Measurements from ENCODE around the gene NRN1L. TPM values are rescaled to one million over a fixed set of nuclear protein-coding genes. Genes with fewer than 3 reads are reported as not detected.

The NRN1L gene
- total and polyA plus RNA-seq, 2 donors (not counting 1 experiment from before 2014, with no cell fraction given), result 0.10 to 0.17 TPM

DNA sequence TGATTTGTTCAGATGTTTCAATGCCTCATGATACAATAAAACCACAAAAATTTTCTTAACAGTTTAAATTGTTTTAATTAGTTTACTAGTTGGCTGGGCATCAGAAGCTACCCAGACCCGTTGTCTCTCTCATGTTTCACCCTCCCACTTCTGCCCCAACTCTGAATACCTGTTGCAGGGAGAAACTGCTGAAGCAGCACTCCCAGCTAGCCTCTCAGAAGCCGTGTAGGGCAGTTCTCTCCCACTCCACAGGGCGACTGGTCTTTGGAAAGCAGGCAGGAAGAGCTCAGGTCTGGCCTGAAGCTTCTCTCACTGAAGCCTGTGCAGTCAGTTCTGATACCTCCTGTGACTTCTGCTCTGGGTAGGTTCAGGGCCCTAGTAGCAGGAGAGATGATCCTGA lies 13.4 kb upstream of the NRN1L start:
- H3K9ac ChIP-seq (ENCODE audit: insufficient read depth, low read length), result no peak overlapping the region
- peaks cover 33% of the 10 kb centered on the region for H3K79me2 ChIP-seq (ENCODE audit: control insufficient read depth, insufficient read depth, low read length)
- peaks cover 16% of the 10 kb centered on the region for H3K36me3 ChIP-seq (ENCODE audit: control insufficient read depth, insufficient read depth, low read length)
- H3K4me3 ChIP-seq (replicated peaks in 1 of 4; ENCODE audit: control extremely low read depth in 1 of 4, insufficient read depth in 1 of 4, low read depth in 3 of 4, low read length in 4 of 4), result no peak overlapping the region
- no peak overlapping the region for H2AFZ ChIP-seq (ENCODE audit: low read length)
- H3K4me2 ChIP-seq (ENCODE audit: extremely low read depth, insufficient read depth, low read length), result no peak overlapping the region
- H4K20me1 ChIP-seq (ENCODE audit: control insufficient read depth, extremely low read depth, insufficient read depth, low read length), result no peaks in the 10 kb centered on the region
- no peaks in the 10 kb centered on the region for H3K27me3 ChIP-seq (ENCODE audit: control insufficient read depth, insufficient read depth, low read length)
- DNase-seq (ENCODE audit: low read depth in 2 of 2), result no peak
- no peak overlapping the region for H3K27ac ChIP-seq (ENCODE audit: insufficient read depth, low read length)
- TF ChIP-seq EZH2 (IDR thresholded peaks at IDR 0.05; ENCODE audit: low read length, missing control alignments), result no peak
- TF ChIP-seq CTCF (conservative IDR thresholded peaks at IDR 0.05 in 1 of 2, IDR thresholded peaks at IDR 0.05 in 1 of 2; ENCODE audit: low read depth in 1 of 2, low read length in 2 of 2), result no peak
- H3K9me3 ChIP-seq (ENCODE audit: control insufficient read depth, insufficient read depth, low read depth, low read length), result no peaks in the 10 kb centered on the region
- H3K4me1 ChIP-seq (ENCODE audit: control insufficient read depth, extremely low read depth, insufficient read depth, low read length), result no peaks in the 10 kb centered on the region

- TF ChIP-seq CTCF (conservative IDR thresholded peaks at IDR 0.05 in 1 of 2, IDR thresholded peaks at IDR 0.05 in 1 of 2; ENCODE audit: low read depth in 1 of 2, low read length in 2 of 2) (no peak), EZH2 (IDR thresholded peaks at IDR 0.05; ENCODE audit: low read length, missing control alignments) (no peak)
- Histone ChIP-seq H3K27ac (ENCODE audit: insufficient read depth, low read length) (peak overlapping the region; percentile 85), H3K36me3 (ENCODE audit: control insufficient read depth, insufficient read depth, low read length) (peaks cover 20% of the 10 kb centered on the region), H3K9me3 (ENCODE audit: control insufficient read depth, insufficient read depth, low read depth, low read length) (no peaks in the 10 kb centered on the region), H3K27me3 (ENCODE audit: control insufficient read depth, insufficient read depth, low read length) (no peaks in the 10 kb centered on the region), H3K4me3 (replicated peaks in 1 of 4; ENCODE audit: control extremely low read depth in 1 of 4, insufficient read depth in 1 of 4, low read depth in 3 of 4, low read length in 4 of 4) (peak overlapping the region in 1 of 4 experiments; percentile 96), H3K79me2 (ENCODE audit: control insufficient read depth, insufficient read depth, low read length) (peaks cover 40% of the 10 kb centered on the region), H4K20me1 (ENCODE audit: control insufficient read depth, extremely low read depth, insufficient read depth, low read length) (no peaks in the 10 kb centered on the region), H3K4me1 (ENCODE audit: control insufficient read depth, extremely low read depth, insufficient read depth, low read length) (no peaks in the 10 kb centered on the region), H3K9ac (ENCODE audit: insufficient read depth, low read length) (no peak overlapping the region), H3K4me2 (ENCODE audit: extremely low read depth, insufficient read depth, low read length) (no peak overlapping the region), H2AFZ (ENCODE audit: low read length) (no peak overlapping the region)
- DNase-seq (ENCODE audit: low read depth in 2 of 2), result no peak
Measured at GRCh38 chr16:67872131-67872630, 12.5 kb upstream of the NRN1L start.

GRCh38 chr16:67872631-67873434 lies 11.9 kb upstream of the NRN1L start, which contains the start of gene EDC4:
EDC4 (plus strand) TSS chr16:67873052; CDS start chr16:67873262, 210 bp downstream.
- Histone ChIP-seq H4K20me1 (ENCODE audit: control insufficient read depth, extremely low read depth, insufficient read depth, low read length) (no peaks in the 10 kb centered on the region), H3K9me3 (ENCODE audit: control insufficient read depth, insufficient read depth, low read depth, low read length) (no peaks in the 10 kb centered on the region), H3K4me3 (replicated peaks in 1 of 4; ENCODE audit: control extremely low read depth in 1 of 4, insufficient read depth in 1 of 4, low read depth in 3 of 4, low read length in 4 of 4) (peak within 1 kb of the TSS; percentile 90 to 96 (median 95)), H2AFZ (ENCODE audit: low read length) (peak within 1 kb of the TSS; percentile 79), H3K4me1 (ENCODE audit: control insufficient read depth, extremely low read depth, insufficient read depth, low read length) (no peaks in the 10 kb centered on the region), H3K27me3 (ENCODE audit: control insufficient read depth, insufficient read depth, low read length) (no peaks in the 10 kb centered on the region), H3K79me2 (ENCODE audit: control insufficient read depth, insufficient read depth, low read length) (peaks cover 40% of the 10 kb centered on the region), H3K4me2 (ENCODE audit: extremely low read depth, insufficient read depth, low read length) (peak within 1 kb of the TSS; percentile 98), H3K9ac (ENCODE audit: insufficient read depth, low read length) (peak within 1 kb of the TSS; percentile 85), H3K27ac (ENCODE audit: insufficient read depth, low read length) (peak within 1 kb of the TSS; percentile 85), H3K36me3 (ENCODE audit: control insufficient read depth, insufficient read depth, low read length) (peaks cover 22% of the 10 kb centered on the region)
- DNase-seq (ENCODE audit: low read depth in 2 of 2), result peak; percentile 79 to 80
- TF ChIP-seq EZH2 (IDR thresholded peaks at IDR 0.05; ENCODE audit: low read length, missing control alignments), result no peak
- no peak for TF ChIP-seq CTCF (conservative IDR thresholded peaks at IDR 0.05 in 1 of 2, IDR thresholded peaks at IDR 0.05 in 1 of 2; ENCODE audit: low read depth in 1 of 2, low read length in 2 of 2)
